HEK293 (cell line): ENCODE measurements around the gene CNTN4.

ENCODE experiments used
- CTCF ChIA-PET: fragments of 350-600 bp; formaldehyde crosslinking; extraction: SDS; loops from one replicate; lab custom pipeline; 2021; ENCODE audit warnings: antibody characterized with exemption; lab: Yijun Ruan, JAX
- POLR2A ChIA-PET: fragments of 300-600 bp; formaldehyde crosslinking; extraction: SDS; loops from one replicate; lab custom pipeline; 2020; ENCODE audit warnings: antibody characterized with exemption, inconsistent platforms; lab: Yijun Ruan, JAX
- H3K27ac ChIP-seq: fragments of 200-500 bp; sonication (Bioruptor generic); 2 replicates; pipeline ENCODE4 v1.5.1; 2014; ENCODE audit warnings: low read depth, low read length, control low read depth, inconsistent platforms; ENCODE audit errors: extremely low read depth
- H3K36me3 ChIP-seq, 2 experiments: fragments of 200-500 bp in 1 of 2; sonication (Bioruptor generic) in 1 of 2; 1 replicate in 1 of 2; 2 replicates in 1 of 2; pipeline ENCODE4 v1.5.1; 2014 to 2017; ENCODE audit warnings: inconsistent platforms in 2 of 2, low read length in 2 of 2; ENCODE audit not compliant: control insufficient read depth in 2 of 2, insufficient read depth in 1 of 2
- H3K4me1 ChIP-seq: fragments of 200-500 bp; sonication (Bioruptor generic); 2 replicates; pipeline ENCODE4 v1.5.1; 2014; ENCODE audit warnings: mild to moderate bottlenecking, low read length, inconsistent platforms; ENCODE audit not compliant: control insufficient read depth, insufficient read depth
- H3K4me3 ChIP-seq: 2 replicates; pipeline ENCODE4 v1.5.1; 2011; ENCODE audit warnings: low read depth, mild to moderate bottlenecking, control low read depth, low read length, moderate library complexity
- H3K9me3 ChIP-seq: fragments of 200-500 bp; sonication (Bioruptor generic); 2 replicates; pipeline ENCODE4 v1.5.1; 2014; ENCODE audit warnings: low read depth, low read length, inconsistent platforms; ENCODE audit not compliant: control insufficient read depth, insufficient read depth
- BCL11B ChIP-seq: fragments of 450-650 bp; formaldehyde crosslinking; IDR thresholded peaks from 2 replicates; pipeline ENCODE4 v1.5.1; 2016; ENCODE audit warnings: low read depth, missing biosample characterization, missing genetic modification characterization
- CTCF ChIP-seq: fragments of 450-650 bp; formaldehyde crosslinking; IDR thresholded peaks from 2 replicates; pipeline ENCODE4 v1.5.1; 2016; ENCODE audit warnings: missing biosample characterization, missing genetic modification characterization
- KLF16 ChIP-seq: fragments of 450-650 bp; formaldehyde crosslinking; IDR thresholded peaks from 2 replicates; pipeline ENCODE4 v1.5.1; 2017; ENCODE audit warnings: missing biosample characterization, missing genetic modification characterization
- RBAK ChIP-seq: fragments of 450-650 bp; formaldehyde crosslinking; IDR thresholded peaks from 2 replicates; pipeline ENCODE4 v1.5.1; 2016; ENCODE audit warnings: missing biosample characterization, missing genetic modification characterization
- SCRT2 ChIP-seq: fragments of 450-650 bp; formaldehyde crosslinking; IDR thresholded peaks from 2 replicates; pipeline ENCODE4 v1.5.1; 2016; ENCODE audit warnings: missing biosample characterization, missing genetic modification characterization
- ZBTB11 ChIP-seq: fragments of 450-650 bp; formaldehyde crosslinking; conservative IDR thresholded peaks from 2 replicates; pipeline ENCODE4 v1.5.1; 2016; ENCODE audit warnings: low read depth, missing biosample characterization, missing genetic modification characterization
- ZBTB7A ChIP-seq: fragments of 450-650 bp; formaldehyde crosslinking; IDR thresholded peaks from 2 replicates; pipeline ENCODE4 v1.5.1; 2016; ENCODE audit warnings: low read depth, missing biosample characterization, missing genetic modification characterization
- ZEB2 ChIP-seq: fragments of 450-650 bp; formaldehyde crosslinking; IDR thresholded peaks from 2 replicates; pipeline ENCODE4 v1.5.1; 2016; ENCODE audit warnings: missing biosample characterization, missing genetic modification characterization
- ZFP3 ChIP-seq: fragments of 450-650 bp; formaldehyde crosslinking; IDR thresholded peaks from 2 replicates; pipeline ENCODE4 v1.5.1; 2016; ENCODE audit warnings: low read depth, missing biosample characterization, missing genetic modification characterization
- ZNF132 ChIP-seq: fragments of 450-650 bp; formaldehyde crosslinking; IDR thresholded peaks from 2 replicates; pipeline ENCODE4 v1.5.1; 2017; ENCODE audit warnings: missing biosample characterization, missing genetic modification characterization, borderline replicate concordance
- ZNF274 ChIP-seq, 2 experiments: fragments of 200-500 bp in 1 of 2; fragments of 450-650 bp in 1 of 2; sonication (Bioruptor generic) in 1 of 2; formaldehyde crosslinking in 1 of 2; IDR thresholded peaks; 2 replicates each; pipeline versions ENCODE4 v1.5.1 to v1.6.1; 2014 to 2016; ENCODE audit warnings: borderline replicate concordance in 1 of 2, inconsistent platforms in 1 of 2, low read length in 1 of 2, missing biosample characterization in 1 of 2, missing genetic modification characterization in 1 of 2
- ZNF366 ChIP-seq: fragments of 450-650 bp; formaldehyde crosslinking; conservative IDR thresholded peaks from 2 replicates; pipeline ENCODE4 v1.5.1; 2016; ENCODE audit warnings: missing biosample characterization, missing genetic modification characterization
- ZNF394 ChIP-seq: fragments of 450-650 bp; formaldehyde crosslinking; IDR thresholded peaks from 2 replicates; pipeline ENCODE4 v1.5.1; 2016; ENCODE audit warnings: missing biosample characterization, missing genetic modification characterization, mild to moderate bottlenecking, moderate library complexity, borderline replicate concordance
- ZNF404 ChIP-seq: fragments of 450-650 bp; formaldehyde crosslinking; IDR thresholded peaks from 2 replicates; pipeline ENCODE4 v1.5.1; 2017; ENCODE audit warnings: missing biosample characterization, missing genetic modification characterization
- ZNF600 ChIP-seq: fragments of 450-650 bp; formaldehyde crosslinking; IDR thresholded peaks from 2 replicates; pipeline ENCODE4 v1.5.1; 2016; ENCODE audit warnings: missing biosample characterization, missing genetic modification characterization
- ZNF624 ChIP-seq: fragments of 450-650 bp; formaldehyde crosslinking; IDR thresholded peaks from 2 replicates; pipeline ENCODE4 v1.5.1; 2017; ENCODE audit warnings: missing biosample characterization, missing genetic modification characterization
- ZNF626 ChIP-seq: fragments of 450-650 bp; sonication (Bioruptor Pico); formaldehyde crosslinking; IDR thresholded peaks from 2 replicates; pipeline ENCODE4 v1.5.1; 2018; ENCODE audit warnings: missing biosample characterization, missing genetic modification characterization, inconsistent platforms
- ZNF629 ChIP-seq: fragments of 450-650 bp; formaldehyde crosslinking; IDR thresholded peaks from 2 replicates; pipeline ENCODE4 v1.5.1; 2017; ENCODE audit warnings: missing biosample characterization, missing genetic modification characterization
- ZNF768 ChIP-seq: fragments of 450-650 bp; formaldehyde crosslinking; IDR thresholded peaks from 2 replicates; pipeline ENCODE4 v1.5.1; 2018; ENCODE audit warnings: missing biosample characterization, mild to moderate bottlenecking, missing genetic modification characterization
- TF ChIP-seq, protein P1 (sequence below): fragments of 450-650 bp; formaldehyde crosslinking; conservative IDR thresholded peaks from 2 replicates; pipeline ENCODE4 v1.5.1; 2016; ENCODE audit warnings: low read depth, missing biosample characterization, missing genetic modification characterization

The CNTN4 gene

DNA sequence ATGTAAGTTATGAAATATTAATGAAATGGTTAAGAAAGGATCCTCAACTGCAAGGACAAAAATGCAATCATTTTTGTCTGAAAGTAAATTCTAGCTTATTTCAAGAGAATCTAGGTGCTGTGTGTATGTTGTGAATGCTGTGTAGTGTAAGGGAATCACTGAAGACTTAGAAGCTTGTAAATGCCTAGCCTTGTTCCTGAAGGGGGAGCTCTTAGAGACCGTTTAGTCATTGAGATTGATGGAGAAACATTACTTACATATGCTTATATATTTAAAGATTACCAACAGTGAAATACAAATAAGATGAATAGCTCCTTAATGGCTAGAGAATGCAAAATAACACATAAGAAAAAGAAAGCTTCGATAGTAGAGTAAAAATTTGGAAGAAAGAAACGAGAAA is 67.9 kb downstream of the CNTN4 start:
- POLR2A ChIA-PET, result no interaction called here
- CTCF ChIA-PET, result interaction anchor here (0.6 to 3.0 kb wide), 14 partner anchors 9 to 774 kb away, joined by 3 to 19 read pairs (median 3); no protein-coding TSS in a partner anchor
- H3K36me3 ChIP-seq, result no peaks in the 10 kb centered on the region

DNA sequence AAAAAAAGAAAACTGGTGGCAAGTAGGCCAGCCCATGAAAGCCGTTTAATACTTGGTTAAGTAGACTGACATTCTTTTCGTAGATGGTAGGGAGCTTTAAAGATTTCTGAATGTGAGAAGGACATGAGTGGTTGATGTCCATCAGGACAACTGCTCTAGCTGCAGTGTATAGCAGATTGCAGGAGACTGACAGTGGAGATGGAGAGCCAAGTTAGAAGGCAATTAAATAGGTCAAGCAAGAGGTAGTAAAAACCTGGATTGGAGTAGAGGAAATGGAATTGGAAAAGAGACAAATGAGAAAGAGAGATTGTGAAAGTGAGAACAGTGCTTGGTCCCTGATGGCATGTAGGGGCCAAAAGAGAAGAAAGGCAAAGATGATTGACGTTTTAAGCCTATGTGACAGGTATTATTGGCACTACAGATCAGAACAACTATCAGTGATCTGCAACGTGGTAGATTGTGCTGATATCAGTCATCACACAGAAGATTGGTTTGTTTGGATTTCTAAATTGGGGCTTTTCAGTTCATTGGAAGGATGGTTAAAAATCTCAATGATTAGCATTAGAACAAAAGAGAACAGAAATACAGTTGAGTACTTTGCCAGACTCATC is 74.0 kb downstream of the CNTN4 start:
- POLR2A ChIA-PET, result no interaction called here

More for the DNA sequence above, 67.9 kb downstream of the CNTN4 start:
- Histone ChIP-seq H3K4me3 (no peak overlapping the region), H3K27ac (no peak overlapping the region), H3K9me3 (no peaks in the 10 kb centered on the region), H3K4me1 (no peaks in the 10 kb centered on the region)
- TF ChIP-seq KLF16 (tag by site-specific recombination), result no peak

GRCh38 chr3:2180634-2181033 is 82.0 kb downstream of the CNTN4 start:
- no peaks in the 10 kb centered on the region for H3K36me3 ChIP-seq
- POLR2A ChIA-PET, result no interaction called here
- CTCF ChIA-PET, result no interaction called here

More for the DNA sequence above, 74.0 kb downstream of the CNTN4 start:
- TF ChIP-seq RBAK (no peak), ZFP3 (no peak), ZNF404 (no peak), ZNF768 (tag by site-specific recombination) (no peak), ZNF600 (tag by site-specific recombination) (no peak), ZNF394 (tag by site-specific recombination) (no peak), ZNF274 (IDR thresholded peaks at IDR 0.05; ENCODE audit: low read length) (no peak), ZNF274 (tag by site-specific recombination; IDR thresholded peaks at IDR 0.05; ENCODE audit: borderline replicate concordance) (no peak), CTCF (tag by site-specific recombination) (no peak), ZNF366 (no peak), BCL11B (tag by site-specific recombination) (no peak), ZEB2 (tag by site-specific recombination) (no peak), KLF16 (tag by site-specific recombination) (no peak), SCRT2 (no peak), ZNF626 (no peak), ZNF624 (no peak), ZNF629 (no peak)
- TF ChIP-seq, protein P1, sequence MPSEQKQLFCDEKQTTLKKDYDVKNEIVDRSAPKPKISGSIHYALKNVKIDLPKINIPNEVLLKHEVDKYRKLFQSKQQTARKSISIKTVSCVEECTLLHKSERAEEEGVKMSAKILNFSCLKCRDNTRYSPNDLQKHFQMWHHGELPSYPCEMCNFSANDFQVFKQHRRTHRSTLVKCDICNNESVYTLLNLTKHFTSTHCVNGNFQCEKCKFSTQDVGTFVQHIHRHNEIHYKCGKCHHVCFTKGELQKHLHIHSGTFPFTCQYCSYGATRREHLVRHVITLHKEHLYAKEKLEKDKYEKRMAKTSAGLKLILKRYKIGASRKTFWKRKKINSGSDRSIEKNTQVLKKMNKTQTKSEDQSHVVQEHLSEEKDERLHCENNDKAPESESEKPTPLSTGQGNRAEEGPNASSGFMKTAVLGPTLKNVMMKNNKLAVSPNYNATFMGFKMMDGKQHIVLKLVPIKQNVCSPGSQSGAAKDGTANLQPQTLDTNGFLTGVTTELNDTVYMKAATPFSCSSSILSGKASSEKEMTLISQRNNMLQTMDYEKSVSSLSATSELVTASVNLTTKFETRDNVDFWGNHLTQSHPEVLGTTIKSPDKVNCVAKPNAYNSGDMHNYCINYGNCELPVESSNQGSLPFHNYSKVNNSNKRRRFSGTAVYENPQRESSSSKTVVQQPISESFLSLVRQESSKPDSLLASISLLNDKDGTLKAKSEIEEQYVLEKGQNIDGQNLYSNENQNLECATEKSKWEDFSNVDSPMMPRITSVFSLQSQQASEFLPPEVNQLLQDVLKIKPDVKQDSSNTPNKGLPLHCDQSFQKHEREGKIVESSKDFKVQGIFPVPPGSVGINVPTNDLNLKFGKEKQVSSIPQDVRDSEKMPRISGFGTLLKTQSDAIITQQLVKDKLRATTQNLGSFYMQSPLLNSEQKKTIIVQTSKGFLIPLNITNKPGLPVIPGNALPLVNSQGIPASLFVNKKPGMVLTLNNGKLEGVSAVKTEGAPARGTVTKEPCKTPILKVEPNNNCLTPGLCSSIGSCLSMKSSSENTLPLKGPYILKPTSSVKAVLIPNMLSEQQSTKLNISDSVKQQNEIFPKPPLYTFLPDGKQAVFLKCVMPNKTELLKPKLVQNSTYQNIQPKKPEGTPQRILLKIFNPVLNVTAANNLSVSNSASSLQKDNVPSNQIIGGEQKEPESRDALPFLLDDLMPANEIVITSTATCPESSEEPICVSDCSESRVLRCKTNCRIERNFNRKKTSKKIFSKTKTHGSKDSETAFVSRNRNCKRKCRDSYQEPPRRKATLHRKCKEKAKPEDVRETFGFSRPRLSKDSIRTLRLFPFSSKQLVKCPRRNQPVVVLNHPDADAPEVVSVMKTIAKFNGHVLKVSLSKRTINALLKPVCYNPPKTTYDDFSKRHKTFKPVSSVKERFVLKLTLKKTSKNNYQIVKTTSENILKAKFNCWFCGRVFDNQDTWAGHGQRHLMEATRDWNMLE, result no peak
- TF ChIP-seq, all 188 proteins: peak for 0
- Histone ChIP-seq H3K9me3 (no peaks in the 10 kb centered on the region), H3K27ac (no peak overlapping the region), H3K4me1 (no peaks in the 10 kb centered on the region), H3K36me3 (no peaks in the 10 kb centered on the region), H3K4me3 (no peak overlapping the region)
- CTCF ChIA-PET, result no interaction called here

More at GRCh38 chr3:2180634-2181033, 82.0 kb downstream of the CNTN4 start:
- Histone ChIP-seq H3K4me3 (no peak overlapping the region), H3K9me3 (no peaks in the 10 kb centered on the region), H3K27ac (no peak overlapping the region), H3K4me1 (no peaks in the 10 kb centered on the region)
- TF ChIP-seq ZBTB11, result no peak
- TF ChIP-seq ZNF132 (tag by site-specific recombination), result no peak
- TF ChIP-seq ZBTB7A (tag by site-specific recombination), result no peak
